ENCODE data around the gene ATP9B.

- TF ChIP-seq POLR2A (IDR thresholded peaks at IDR 0.05) (no peak), CTCF (IDR thresholded peaks at IDR 0.05) (no peak)
Observed at GRCh38 chr18:79065802-79066201, 3.4 kb upstream of the ATP9B start.

Data from ovary (tissue), 3 donors.